IPS-18a (cell line): ENCODE data around the gene PTGR1.
"Not testable (repeated sequence)": the region's sequence is repeated elsewhere in the genome, so short reads cannot be mapped to it uniquely, and the experiment has no call there.

ENCODE experiments used
- H3K27ac ChIP-seq: one replicate; pipeline ENCODE4 v1.5.1; 2013; ENCODE audit warnings: low read length
- H3K27me3 ChIP-seq: one replicate; pipeline ENCODE4 v1.6.1; 2013; ENCODE audit warnings: mild to moderate bottlenecking, low read length; ENCODE audit not compliant: control insufficient read depth, insufficient read depth
- H3K36me3 ChIP-seq: one replicate; pipeline ENCODE4 v1.6.1; 2013; ENCODE audit warnings: low read depth, low read length; ENCODE audit not compliant: control insufficient read depth
- H3K4me1 ChIP-seq: one replicate; pipeline ENCODE4 v1.6.1; 2013; ENCODE audit warnings: low read depth, low read length; ENCODE audit not compliant: control insufficient read depth
- H3K4me3 ChIP-seq: one replicate; pipeline ENCODE4 v1.5.1; 2013; ENCODE audit warnings: low read length
- H3K9ac ChIP-seq: one replicate; pipeline ENCODE4 v1.6.1; 2013; ENCODE audit warnings: mild to moderate bottlenecking, low read length, moderate library complexity
- H3K9me3 ChIP-seq: one replicate; pipeline ENCODE4 v1.6.1; 2013; ENCODE audit warnings: low read depth, low read length; ENCODE audit not compliant: control insufficient read depth

PTGR1 gene

DNA sequence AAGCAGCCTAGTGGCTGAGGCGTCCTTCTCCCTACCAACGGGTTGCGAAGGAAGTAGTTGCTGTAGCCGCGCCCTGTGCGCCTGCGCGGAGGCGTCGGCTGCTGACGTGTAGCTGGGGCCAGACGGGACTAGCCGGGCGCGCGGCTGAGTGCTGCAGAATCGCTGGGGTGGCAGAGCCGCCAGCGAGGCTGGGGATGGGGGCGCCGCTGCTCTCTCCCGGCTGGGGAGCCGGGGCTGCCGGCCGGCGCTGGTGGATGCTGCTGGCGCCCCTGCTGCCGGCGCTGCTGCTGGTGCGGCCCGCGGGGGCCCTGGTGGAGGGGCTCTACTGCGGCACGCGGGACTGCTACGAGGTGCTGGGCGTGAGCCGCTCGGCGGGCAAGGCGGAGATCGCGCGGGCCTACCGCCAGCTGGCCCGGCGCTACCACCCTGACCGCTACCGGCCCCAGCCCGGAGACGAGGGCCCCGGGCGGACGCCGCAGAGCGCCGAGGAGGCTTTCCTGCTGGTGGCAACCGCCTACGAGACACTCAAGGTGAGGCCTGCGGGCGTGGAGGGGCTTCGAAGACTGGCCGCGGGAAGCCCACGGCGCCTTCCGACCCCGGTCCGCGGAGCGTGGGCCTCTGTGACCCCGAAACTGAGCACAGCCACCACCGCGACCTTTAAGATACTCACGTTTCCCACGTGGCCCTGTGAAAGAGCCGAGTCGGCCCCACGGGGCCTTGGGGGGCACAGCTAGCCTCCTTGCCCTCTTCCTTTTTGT is 31.9 kb upstream of the PTGR1 start, which contains the start of gene DNAJC25:
TSS of gene DNAJC25 (plus strand) at position 121 of the 758 bp plus-strand sequence. CDS start at position 195, 74 bp downstream.
- Histone ChIP-seq H3K4me1 (peaks cover 6% of the 10 kb centered on the region), H3K4me3 (peak within 1 kb of the TSS; percentile 90), H3K27me3 (no peaks in the 10 kb centered on the region), H3K9me3 (no peaks in the 10 kb centered on the region), H3K36me3 (no peaks in the 10 kb centered on the region), H3K27ac (peak within 1 kb of the TSS; percentile 13), H3K9ac (peak within 1 kb of the TSS; percentile 86)

- peaks cover 6% of the 10 kb centered on the region for H3K4me1 ChIP-seq
- H3K27me3 ChIP-seq: no peaks in the 10 kb centered on the region
- H3K4me3 ChIP-seq: peak overlapping the region; percentile 90
- H3K9me3 ChIP-seq: no peaks in the 10 kb centered on the region
- H3K9ac ChIP-seq: peak overlapping the region; percentile 86
- no peaks in the 10 kb centered on the region for H3K36me3 ChIP-seq
- no peak overlapping the region for H3K27ac ChIP-seq
Observed at GRCh38 chr9:111630964-111631213, 31.4 kb upstream of the PTGR1 start.

- H3K9me3 ChIP-seq: no peaks in the 10 kb centered on the region
- no peaks in the 10 kb centered on the region for H3K36me3 ChIP-seq
- no peaks in the 10 kb centered on the region for H3K27me3 ChIP-seq
- H3K27ac ChIP-seq: no peak overlapping the region
- peak overlapping the region; percentile 90 for H3K4me3 ChIP-seq
- H3K9ac ChIP-seq: peak overlapping the region; percentile 86
- peaks cover 6% of the 10 kb centered on the region for H3K4me1 ChIP-seq
Observed at GRCh38 chr9:111630182-111630963, 30.9 kb upstream of the PTGR1 start.

- Histone ChIP-seq H3K9ac (no peak overlapping the region), H3K27me3 (no peaks in the 10 kb centered on the region), H3K9me3 (no peaks in the 10 kb centered on the region), H3K4me3 (no peak overlapping the region), H3K36me3 (no peaks in the 10 kb centered on the region), H3K4me1 (peaks cover 6% of the 10 kb centered on the region), H3K27ac (no peak overlapping the region)
Observed at GRCh38 chr9:111628411-111628810, 29.0 kb upstream of the PTGR1 start.

GRCh38 chr9:111627260-111627963 is 28.0 kb upstream of the PTGR1 start:
- Histone ChIP-seq H3K9ac (no peak overlapping the region), H3K27me3 (no peaks in the 10 kb centered on the region)

DNA sequence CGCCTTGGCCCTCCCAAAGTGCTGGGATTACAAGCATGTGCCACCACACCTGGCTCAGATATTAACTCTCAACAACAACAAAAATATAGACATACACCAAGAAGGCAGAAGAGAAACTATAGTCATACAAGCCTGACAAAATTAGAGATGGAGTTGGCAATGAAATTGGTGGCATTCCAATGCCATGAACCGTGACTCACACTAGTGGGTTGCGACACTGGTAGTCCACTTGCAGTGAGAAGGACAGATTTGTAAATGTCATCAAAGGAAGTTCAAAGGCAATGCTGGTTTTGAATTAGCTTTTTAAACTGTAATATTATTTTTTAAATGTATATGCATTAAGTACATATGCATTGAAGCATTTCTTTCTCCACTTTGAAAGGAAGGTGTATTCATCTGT is 23.2 kb upstream of the PTGR1 start:
- H3K4me3 ChIP-seq: no peak overlapping the region
- H3K36me3 ChIP-seq: no peaks in the 10 kb centered on the region
- no peak overlapping the region for H3K9ac ChIP-seq
- no peak overlapping the region for H3K27ac ChIP-seq
- no peaks in the 10 kb centered on the region for H3K27me3 ChIP-seq
- H3K4me1 ChIP-seq: no peaks in the 10 kb centered on the region
- H3K9me3 ChIP-seq: no peaks in the 10 kb centered on the region

More at GRCh38 chr9:111627260-111627963, 28.0 kb upstream of the PTGR1 start:
- Histone ChIP-seq H3K4me3 (no peak overlapping the region), H3K27ac (no peak overlapping the region), H3K36me3 (no peaks in the 10 kb centered on the region), H3K9me3 (no peaks in the 10 kb centered on the region), H3K4me1 (peaks cover 5% of the 10 kb centered on the region)

GRCh38 chr9:111621895-111622480 is 22.5 kb upstream of the PTGR1 start:
- no peaks in the 10 kb centered on the region for H3K27me3 ChIP-seq
- H3K36me3 ChIP-seq: no peaks in the 10 kb centered on the region
- H3K9me3 ChIP-seq: no peaks in the 10 kb centered on the region
- H3K9ac ChIP-seq: no peak overlapping the region
- no peaks in the 10 kb centered on the region for H3K4me1 ChIP-seq
- H3K4me3 ChIP-seq: no peak overlapping the region
- H3K27ac ChIP-seq: no peak overlapping the region

DNA sequence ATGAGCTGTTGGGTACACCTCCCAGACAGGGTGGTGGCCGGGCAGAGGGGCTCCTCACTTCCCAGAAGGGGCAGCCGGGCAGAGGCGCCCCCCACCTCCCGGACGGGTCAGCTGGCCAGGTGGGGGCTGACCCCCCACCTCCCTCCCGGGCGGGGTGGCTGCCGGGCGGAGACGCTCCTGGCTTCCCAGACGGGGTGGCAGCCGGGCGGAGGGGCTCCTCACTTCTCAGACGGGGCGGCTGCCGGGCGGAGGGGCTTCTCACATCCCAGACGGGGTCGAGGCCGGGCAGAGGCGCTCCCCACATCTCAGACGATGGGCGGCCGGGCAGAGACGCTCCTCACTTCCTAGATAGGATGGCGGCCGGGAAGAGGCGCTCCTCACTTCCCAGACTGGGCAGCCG is 17.9 kb upstream of the PTGR1 start:
- not testable (repeated sequence) for H3K4me1 ChIP-seq, H3K27ac ChIP-seq, H3K9me3 ChIP-seq, H3K27me3 ChIP-seq, H3K9ac ChIP-seq, H3K36me3 ChIP-seq, H3K4me3 ChIP-seq

DNA sequence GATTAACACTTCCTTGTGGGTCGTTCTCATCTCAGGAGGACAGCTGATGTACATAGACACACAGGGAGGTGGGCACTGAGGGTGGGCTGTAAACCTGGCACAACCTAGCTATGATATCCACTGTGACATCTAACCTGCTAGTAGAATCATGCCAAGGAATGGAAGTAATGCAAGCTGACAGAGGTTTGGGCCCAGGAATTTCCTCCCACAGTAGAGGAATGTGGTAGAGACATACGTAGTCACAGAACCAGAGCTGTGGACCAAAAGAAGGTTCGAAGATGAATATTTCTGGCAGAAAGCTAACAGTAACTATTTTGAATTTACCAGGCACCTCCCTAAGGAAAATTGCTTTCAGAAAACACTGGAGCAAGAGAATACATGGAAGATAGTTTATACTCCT is 16.5 kb upstream of the PTGR1 start:
- H3K36me3 ChIP-seq: no peaks in the 10 kb centered on the region
- H3K27me3 ChIP-seq: no peaks in the 10 kb centered on the region
- no peak overlapping the region for H3K9ac ChIP-seq
- H3K9me3 ChIP-seq: no peaks in the 10 kb centered on the region
- H3K4me3 ChIP-seq: no peak overlapping the region
- no peaks in the 10 kb centered on the region for H3K4me1 ChIP-seq
- H3K27ac ChIP-seq: no peak overlapping the region

DNA sequence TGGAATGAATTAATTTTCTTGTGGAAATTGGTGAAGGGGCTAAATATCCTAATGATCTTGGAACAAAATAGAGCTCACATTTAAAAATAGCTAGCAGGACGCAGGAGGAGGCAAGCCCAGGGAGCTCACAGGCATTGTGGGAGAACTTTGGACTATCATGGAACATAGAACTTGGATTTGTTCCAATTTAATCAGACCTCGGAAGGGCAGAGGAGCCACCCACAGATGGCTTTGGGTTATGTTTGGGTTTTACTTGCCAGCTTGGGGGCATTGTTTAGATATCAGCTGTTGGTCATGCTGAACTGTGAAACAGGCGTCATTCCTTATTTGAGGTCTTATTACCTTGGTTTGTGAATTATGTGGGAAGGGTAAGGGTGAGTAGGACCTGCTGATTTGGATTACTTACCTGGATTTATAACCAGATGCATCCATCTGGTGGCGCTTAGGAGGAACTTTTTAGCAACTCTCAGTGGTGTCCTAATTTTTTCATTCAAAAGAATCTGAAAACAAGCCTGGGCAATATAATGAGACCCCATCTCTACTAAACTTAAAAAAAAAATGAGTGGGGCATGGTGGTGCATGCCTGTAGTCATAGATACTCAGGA is 14.1 kb upstream of the PTGR1 start:
- no peak overlapping the region for H3K4me3 ChIP-seq
- no peaks in the 10 kb centered on the region for H3K36me3 ChIP-seq
- no peaks in the 10 kb centered on the region for H3K4me1 ChIP-seq
- no peak overlapping the region for H3K9ac ChIP-seq
- H3K9me3 ChIP-seq: no peaks in the 10 kb centered on the region
- no peaks in the 10 kb centered on the region for H3K27me3 ChIP-seq
- no peak overlapping the region for H3K27ac ChIP-seq

- no peaks in the 10 kb centered on the region for H3K4me1 ChIP-seq
- H3K4me3 ChIP-seq: no peak overlapping the region
- H3K9me3 ChIP-seq: no peaks in the 10 kb centered on the region
- H3K27ac ChIP-seq: no peak overlapping the region
- H3K9ac ChIP-seq: no peak overlapping the region
- no peaks in the 10 kb centered on the region for H3K27me3 ChIP-seq
- H3K36me3 ChIP-seq: no peaks in the 10 kb centered on the region
Observed at GRCh38 chr9:111610845-111611244, 11.4 kb upstream of the PTGR1 start.
